GM21576 (cell line): Measurements from ENCODE around the gene SOX13.

Source experiments
- ATAC-seq: cut with Tn5 transposase; IDR thresholded peaks from one replicate; pipeline ENCODE4 v1.9.1; 2021; ENCODE audit warnings: mild to moderate bottlenecking, moderate library complexity; ENCODE audit not compliant: unreplicated experiment

The SOX13 gene

DNA sequence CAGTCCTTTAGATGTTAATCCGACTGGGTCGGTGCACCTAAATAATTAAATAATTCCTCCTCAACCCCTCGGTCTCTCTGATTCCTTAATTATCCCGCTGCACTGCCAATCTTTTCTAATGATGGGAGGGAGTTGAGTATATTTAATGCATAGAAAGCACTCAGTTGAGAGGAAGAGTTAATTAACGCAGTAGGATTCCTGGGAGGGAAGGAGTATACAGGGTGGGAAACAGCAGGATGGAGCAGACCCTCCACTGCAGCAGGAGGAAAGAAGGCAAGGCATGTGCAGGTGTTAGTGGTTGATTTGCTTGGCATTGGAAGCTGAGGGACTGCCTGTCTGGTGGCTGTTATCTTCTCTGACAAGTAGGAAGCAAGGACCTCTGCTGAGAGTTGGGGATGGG lies 103.1 kb downstream of the SOX13 start:
- no peak for ATAC-seq

DNA sequence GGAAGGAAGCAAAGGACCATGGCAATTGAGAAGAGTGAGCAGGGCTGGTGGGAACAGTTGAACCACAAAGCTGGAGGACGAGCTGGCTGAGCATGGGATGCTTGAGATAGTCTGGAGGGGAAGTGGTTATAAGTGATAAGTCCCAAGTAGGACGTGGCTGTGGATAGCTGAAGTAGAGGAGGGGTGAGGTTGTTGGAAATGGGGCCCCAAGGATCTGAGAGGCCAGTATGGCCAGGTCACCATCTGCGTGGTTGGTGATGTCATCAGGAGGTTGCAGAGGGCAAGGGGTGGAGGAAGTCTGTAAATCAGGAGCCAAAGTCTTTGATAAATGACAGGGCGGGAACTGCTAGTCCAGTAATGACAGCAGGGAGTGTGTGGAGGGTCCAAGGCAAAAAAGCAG lies 104.2 kb downstream of the SOX13 start:
- no peak for ATAC-seq
